ENCODE results near the gene ROBO2.

ROBO2 gene

GRCh38 chr3:77446761-77447160 is 406.9 kb downstream of the ROBO2 start:
- TF ChIP-seq CTCF (conservative IDR thresholded peaks at IDR 0.05) (no peak), ZFX (IDR thresholded peaks at IDR 0.05) (no peak)
- no peak overlapping the region for H3K27ac ChIP-seq

GRCh38 chr3:77449459-77450350 is 409.8 kb downstream of the ROBO2 start:
- no peak for TF ChIP-seq ZFX (IDR thresholded peaks at IDR 0.05)
- no peak for TF ChIP-seq CTCF (conservative IDR thresholded peaks at IDR 0.05)
- H3K27ac ChIP-seq: no peak overlapping the region

- TF ChIP-seq ZFX (IDR thresholded peaks at IDR 0.05) (no peak), CTCF (conservative IDR thresholded peaks at IDR 0.05) (no peak)
- no peak overlapping the region for H3K27ac ChIP-seq
These were observed 416.5 kb downstream of the ROBO2 start for GRCh38 chr3:77456431-77456830.

GRCh38 chr3:77456906-77457305 is 417.0 kb downstream of the ROBO2 start:
- TF ChIP-seq ZFX (IDR thresholded peaks at IDR 0.05) (no peak), CTCF (conservative IDR thresholded peaks at IDR 0.05) (no peak)
- no peak overlapping the region for H3K27ac ChIP-seq

- no peak overlapping the region for H3K27ac ChIP-seq
- TF ChIP-seq CTCF (conservative IDR thresholded peaks at IDR 0.05): no peak
- TF ChIP-seq ZFX (IDR thresholded peaks at IDR 0.05): no peak
These were observed 420.0 kb downstream of the ROBO2 start for GRCh38 chr3:77459926-77460325.

- TF ChIP-seq ZFX (IDR thresholded peaks at IDR 0.05): no peak
- no peak for TF ChIP-seq CTCF (conservative IDR thresholded peaks at IDR 0.05)
- no peak overlapping the region for H3K27ac ChIP-seq
These were observed 420.4 kb downstream of the ROBO2 start for GRCh38 chr3:77460326-77460725.

GRCh38 chr3:77462951-77463350 is 423.1 kb downstream of the ROBO2 start:
- no peak overlapping the region for H3K27ac ChIP-seq
- TF ChIP-seq CTCF (conservative IDR thresholded peaks at IDR 0.05): no peak
- no peak for TF ChIP-seq ZFX (IDR thresholded peaks at IDR 0.05)
